Muscle layer of colon (tissue), 2 donors: ENCODE measurements around the gene CD300LB.
"Not testable (repeated sequence)": the region's sequence is repeated elsewhere in the genome, so short reads cannot be mapped to it uniquely, and the experiment has no call there.

Experiments used
- H3K27ac ChIP-seq: one replicate; pipeline ENCODE4 v1.7.0; 2013; ENCODE audit warnings: low read depth, mild to moderate bottlenecking, low read length, moderate library complexity
- H3K27me3 ChIP-seq, 2 donors: one replicate each; pipeline ENCODE4 v1.7.0; 2013; ENCODE audit warnings: low read length in 2 of 2, mild to moderate bottlenecking in 2 of 2; ENCODE audit not compliant: insufficient read depth in 2 of 2, control insufficient read depth in 1 of 2
- H3K36me3 ChIP-seq: one replicate; pipeline ENCODE4 v1.7.0; 2013; ENCODE audit warnings: mild to moderate bottlenecking, low read length; ENCODE audit not compliant: insufficient read depth
- H3K4me1 ChIP-seq: one replicate; pipeline ENCODE4 v1.7.0; 2013; ENCODE audit warnings: mild to moderate bottlenecking, low read length; ENCODE audit not compliant: insufficient read depth
- H3K4me3 ChIP-seq, 2 donors: one replicate each; pipeline ENCODE4 v1.7.0; 2013; ENCODE audit warnings: low read length in 2 of 2, low read depth in 1 of 2, mild to moderate bottlenecking in 1 of 2, moderate library complexity in 1 of 2
- H3K9ac ChIP-seq: one replicate; pipeline ENCODE4 v1.7.0; 2013; ENCODE audit warnings: low read length
- H3K9me3 ChIP-seq: one replicate; pipeline ENCODE4 v1.7.0; 2013; ENCODE audit warnings: mild to moderate bottlenecking, low read length
- donor health status: abdominal sarcoma.
- donor health status: Adenocarcinoma of cecum.

The CD300LB gene

GRCh38 chr17:74566132-74566753, 35.0 kb upstream of the CD300LB start:
- H3K9me3 ChIP-seq: no peaks in the 10 kb centered on the region
- no peak overlapping the region for H3K4me3 ChIP-seq
- no peaks in the 10 kb centered on the region for H3K27me3 ChIP-seq
- H3K27ac ChIP-seq: no peak overlapping the region
- no peaks in the 10 kb centered on the region for H3K4me1 ChIP-seq
- no peaks in the 10 kb centered on the region for H3K36me3 ChIP-seq
- no peak overlapping the region for H3K9ac ChIP-seq

- H3K27me3 ChIP-seq: no peaks in the 10 kb centered on the region
- H3K9ac ChIP-seq: no peak overlapping the region
Observed at GRCh38 chr17:74565126-74565525, 33.9 kb upstream of the CD300LB start.

GRCh38 chr17:74563358-74563757, 32.1 kb upstream of the CD300LB start:
- Histone ChIP-seq H3K4me1 (no peaks in the 10 kb centered on the region), H3K4me3 (no peak overlapping the region), H3K9ac (no peak overlapping the region), H3K9me3 (no peaks in the 10 kb centered on the region), H3K27ac (no peak overlapping the region), H3K36me3 (no peaks in the 10 kb centered on the region), H3K27me3 (no peaks in the 10 kb centered on the region)

More at GRCh38 chr17:74565126-74565525, 33.9 kb upstream of the CD300LB start:
- Histone ChIP-seq H3K9me3 (no peaks in the 10 kb centered on the region), H3K4me3 (no peak overlapping the region), H3K4me1 (no peaks in the 10 kb centered on the region), H3K27ac (no peak overlapping the region), H3K36me3 (no peaks in the 10 kb centered on the region)

- H3K27me3 ChIP-seq: no peaks in the 10 kb centered on the region
- no peaks in the 10 kb centered on the region for H3K9me3 ChIP-seq
- H3K27ac ChIP-seq: no peak overlapping the region
- H3K4me1 ChIP-seq: no peaks in the 10 kb centered on the region
- H3K9ac ChIP-seq: no peak overlapping the region
- no peak overlapping the region for H3K4me3 ChIP-seq
- no peaks in the 10 kb centered on the region for H3K36me3 ChIP-seq
Observed at GRCh38 chr17:74561586-74561985, 30.3 kb upstream of the CD300LB start.

- Histone ChIP-seq H3K27ac (no peak overlapping the region), H3K36me3 (no peaks in the 10 kb centered on the region), H3K4me1 (no peaks in the 10 kb centered on the region), H3K9ac (no peak overlapping the region), H3K4me3 (no peak overlapping the region), H3K27me3 (no peaks in the 10 kb centered on the region), H3K9me3 (no peaks in the 10 kb centered on the region)
Observed at GRCh38 chr17:74558882-74559519, 27.7 kb upstream of the CD300LB start.

- H3K27me3 ChIP-seq, H3K4me3 ChIP-seq, H3K9ac ChIP-seq, H3K27ac ChIP-seq, H3K36me3 ChIP-seq, H3K4me1 ChIP-seq, H3K9me3 ChIP-seq: not testable (repeated sequence)
Observed at GRCh38 chr17:74558402-74558801, 27.1 kb upstream of the CD300LB start.

- H3K27me3 ChIP-seq: no peaks in the 10 kb centered on the region
- H3K9me3 ChIP-seq: no peaks in the 10 kb centered on the region
- no peak overlapping the region for H3K27ac ChIP-seq
- H3K4me3 ChIP-seq: no peak overlapping the region
- H3K4me1 ChIP-seq: no peaks in the 10 kb centered on the region
- H3K36me3 ChIP-seq: no peaks in the 10 kb centered on the region
- no peak overlapping the region for H3K9ac ChIP-seq
Observed at GRCh38 chr17:74555427-74555940, 24.2 kb upstream of the CD300LB start.

GRCh38 chr17:74554909-74555308, 23.6 kb upstream of the CD300LB start:
- Histone ChIP-seq H3K27ac (no peak overlapping the region), H3K27me3 (no peaks in the 10 kb centered on the region), H3K4me3 (no peak overlapping the region), H3K36me3 (no peaks in the 10 kb centered on the region), H3K9ac (no peak overlapping the region), H3K4me1 (no peaks in the 10 kb centered on the region), H3K9me3 (no peaks in the 10 kb centered on the region)

- no peaks in the 10 kb centered on the region for H3K9me3 ChIP-seq
- no peak overlapping the region for H3K9ac ChIP-seq
- no peak overlapping the region for H3K27ac ChIP-seq
- H3K4me1 ChIP-seq: no peaks in the 10 kb centered on the region
- no peaks in the 10 kb centered on the region for H3K27me3 ChIP-seq
- H3K36me3 ChIP-seq: no peaks in the 10 kb centered on the region
- no peak overlapping the region for H3K4me3 ChIP-seq
Observed at GRCh38 chr17:74552037-74552436, 20.8 kb upstream of the CD300LB start.

- Histone ChIP-seq H3K9ac (no peak overlapping the region), H3K27me3 (no peaks in the 10 kb centered on the region), H3K36me3 (no peaks in the 10 kb centered on the region), H3K4me1 (no peaks in the 10 kb centered on the region), H3K4me3 (no peak overlapping the region), H3K9me3 (no peaks in the 10 kb centered on the region), H3K27ac (no peak overlapping the region)
Observed at GRCh38 chr17:74550602-74551001, 19.3 kb upstream of the CD300LB start.

GRCh38 chr17:74549343-74549742, 18.1 kb upstream of the CD300LB start:
- Histone ChIP-seq H3K4me3 (no peak overlapping the region), H3K9ac (no peak overlapping the region), H3K27ac (no peak overlapping the region), H3K27me3 (no peaks in the 10 kb centered on the region), H3K4me1 (no peaks in the 10 kb centered on the region), H3K9me3 (no peaks in the 10 kb centered on the region), H3K36me3 (no peaks in the 10 kb centered on the region)

- Histone ChIP-seq H3K36me3 (no peaks in the 10 kb centered on the region), H3K27me3 (no peaks in the 10 kb centered on the region), H3K4me1 (no peaks in the 10 kb centered on the region), H3K27ac (no peak overlapping the region), H3K9ac (no peak overlapping the region), H3K4me3 (no peak overlapping the region), H3K9me3 (no peaks in the 10 kb centered on the region)
Observed at GRCh38 chr17:74547736-74548135, 16.5 kb upstream of the CD300LB start.
